ENCODE results near the gene DOLPP1. TPM values are rescaled to one million over a fixed set of nuclear protein-coding genes. Genes with fewer than 3 reads are reported as not detected.

The DOLPP1 gene
- total and polyA plus RNA-seq, 2 of the 13 experiments (the other 11 are each of a cell fraction or from before 2014, with no cell fraction given): 21.0 to 34.1 TPM

DNA sequence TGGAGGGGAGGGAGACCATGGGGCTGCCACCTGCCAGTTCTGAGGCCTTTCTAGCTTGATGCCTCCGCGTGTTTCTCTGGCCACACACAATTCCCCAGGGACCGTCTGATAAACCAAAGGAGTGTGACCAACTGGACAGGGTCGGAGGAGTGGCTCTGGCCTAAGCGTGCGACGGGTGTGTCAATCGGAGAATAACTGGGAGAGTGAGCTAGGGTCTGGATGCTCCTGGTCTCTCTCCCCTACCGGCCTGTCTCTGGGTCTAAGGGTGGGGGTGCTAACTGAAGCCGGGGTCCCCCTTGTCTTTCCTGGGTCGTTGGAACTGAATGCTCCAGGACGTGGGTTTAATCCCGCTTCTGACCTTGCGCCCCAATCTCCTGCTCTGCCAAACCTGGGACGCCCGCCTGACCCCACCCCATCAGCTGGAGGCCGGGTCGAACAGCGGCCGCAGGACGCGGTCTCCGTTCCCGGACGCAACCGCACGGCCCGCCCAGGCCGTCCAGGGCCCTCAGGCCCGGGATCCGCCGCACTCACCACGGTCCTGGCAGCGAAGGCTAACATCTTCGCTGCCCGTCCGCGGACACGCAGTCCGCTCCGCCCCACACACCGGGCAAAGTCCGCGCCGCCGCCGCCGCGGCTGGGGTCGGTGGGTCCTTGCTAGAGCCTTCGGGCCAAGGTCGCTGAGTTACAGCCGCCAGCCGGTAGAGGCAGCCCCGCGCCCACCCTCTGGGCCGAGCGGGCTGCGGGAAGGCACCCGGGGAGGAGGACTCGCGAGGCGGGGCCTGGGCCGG, 29.2 kb downstream of the DOLPP1 start (continued):
- TF ChIP-seq, protein P1, sequence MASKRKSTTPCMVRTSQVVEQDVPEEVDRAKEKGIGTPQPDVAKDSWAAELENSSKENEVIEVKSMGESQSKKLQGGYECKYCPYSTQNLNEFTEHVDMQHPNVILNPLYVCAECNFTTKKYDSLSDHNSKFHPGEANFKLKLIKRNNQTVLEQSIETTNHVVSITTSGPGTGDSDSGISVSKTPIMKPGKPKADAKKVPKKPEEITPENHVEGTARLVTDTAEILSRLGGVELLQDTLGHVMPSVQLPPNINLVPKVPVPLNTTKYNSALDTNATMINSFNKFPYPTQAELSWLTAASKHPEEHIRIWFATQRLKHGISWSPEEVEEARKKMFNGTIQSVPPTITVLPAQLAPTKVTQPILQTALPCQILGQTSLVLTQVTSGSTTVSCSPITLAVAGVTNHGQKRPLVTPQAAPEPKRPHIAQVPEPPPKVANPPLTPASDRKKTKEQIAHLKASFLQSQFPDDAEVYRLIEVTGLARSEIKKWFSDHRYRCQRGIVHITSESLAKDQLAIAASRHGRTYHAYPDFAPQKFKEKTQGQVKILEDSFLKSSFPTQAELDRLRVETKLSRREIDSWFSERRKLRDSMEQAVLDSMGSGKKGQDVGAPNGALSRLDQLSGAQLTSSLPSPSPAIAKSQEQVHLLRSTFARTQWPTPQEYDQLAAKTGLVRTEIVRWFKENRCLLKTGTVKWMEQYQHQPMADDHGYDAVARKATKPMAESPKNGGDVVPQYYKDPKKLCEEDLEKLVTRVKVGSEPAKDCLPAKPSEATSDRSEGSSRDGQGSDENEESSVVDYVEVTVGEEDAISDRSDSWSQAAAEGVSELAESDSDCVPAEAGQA (IDR thresholded peaks at IDR 0.05; ENCODE audit: low read depth): no peak
- TF ChIP-seq, protein P1 (CRISPR knock-in tag; IDR thresholded peaks at IDR 0.05; ENCODE audit: borderline replicate concordance): no peak
- TF ChIP-seq ZNF367 (CRISPR knock-in tag; IDR thresholded peaks at IDR 0.05; ENCODE audit: borderline replicate concordance) (no peak; the same call in 1 of the 2 replicates), BRCA1 (CRISPR knock-in tag; IDR thresholded peaks at IDR 0.05) (no peak), KLF12 (CRISPR knock-in tag; IDR thresholded peaks at IDR 0.05; ENCODE audit: borderline replicate concordance) (peak; percentile 45; the same call in 1 of the 2 replicates), ZNF501 (CRISPR knock-in tag; IDR thresholded peaks at IDR 0.05) (no peak), ELF1 (CRISPR knock-in tag; IDR thresholded peaks at IDR 0.05) (no peak), ELF3 (CRISPR knock-in tag; IDR thresholded peaks at IDR 0.05) (0 out of 2 replicates have a peak, but pooled peaks have one; percentile 4), SUZ12 (IDR thresholded peaks at IDR 0.05; ENCODE audit: low read depth, low read length) (no peak), SPEN (CRISPR knock-in tag; IDR thresholded peaks at IDR 0.05; ENCODE audit: low read depth) (no peak), ZNF329 (CRISPR knock-in tag; IDR thresholded peaks at IDR 0.05; ENCODE audit: low read depth) (peak; percentile 22; the same call in 1 of the 2 replicates), HNF4G (IDR thresholded peaks at IDR 0.05; ENCODE audit: borderline replicate concordance, low read depth, low read length) (peak; percentile 81), HNF4G (CRISPR knock-in tag; IDR thresholded peaks at IDR 0.05; ENCODE audit: borderline replicate concordance, low read depth) (peak; percentile 55; the same call in 1 of the 2 replicates), ZNF543 (CRISPR knock-in tag; IDR thresholded peaks at IDR 0.05) (no peak; the same call in 1 of the 2 replicates), IRF2 (CRISPR knock-in tag; IDR thresholded peaks at IDR 0.05) (no peak), RARA (CRISPR knock-in tag; IDR thresholded peaks at IDR 0.05) (peak; percentile 8; the same call in 1 of the 2 replicates), ZNF781 (CRISPR knock-in tag; IDR thresholded peaks at IDR 0.05; ENCODE audit: borderline replicate concordance, not compliant biosample characterization) (no peak)
- TF ChIP-seq, protein P2, sequence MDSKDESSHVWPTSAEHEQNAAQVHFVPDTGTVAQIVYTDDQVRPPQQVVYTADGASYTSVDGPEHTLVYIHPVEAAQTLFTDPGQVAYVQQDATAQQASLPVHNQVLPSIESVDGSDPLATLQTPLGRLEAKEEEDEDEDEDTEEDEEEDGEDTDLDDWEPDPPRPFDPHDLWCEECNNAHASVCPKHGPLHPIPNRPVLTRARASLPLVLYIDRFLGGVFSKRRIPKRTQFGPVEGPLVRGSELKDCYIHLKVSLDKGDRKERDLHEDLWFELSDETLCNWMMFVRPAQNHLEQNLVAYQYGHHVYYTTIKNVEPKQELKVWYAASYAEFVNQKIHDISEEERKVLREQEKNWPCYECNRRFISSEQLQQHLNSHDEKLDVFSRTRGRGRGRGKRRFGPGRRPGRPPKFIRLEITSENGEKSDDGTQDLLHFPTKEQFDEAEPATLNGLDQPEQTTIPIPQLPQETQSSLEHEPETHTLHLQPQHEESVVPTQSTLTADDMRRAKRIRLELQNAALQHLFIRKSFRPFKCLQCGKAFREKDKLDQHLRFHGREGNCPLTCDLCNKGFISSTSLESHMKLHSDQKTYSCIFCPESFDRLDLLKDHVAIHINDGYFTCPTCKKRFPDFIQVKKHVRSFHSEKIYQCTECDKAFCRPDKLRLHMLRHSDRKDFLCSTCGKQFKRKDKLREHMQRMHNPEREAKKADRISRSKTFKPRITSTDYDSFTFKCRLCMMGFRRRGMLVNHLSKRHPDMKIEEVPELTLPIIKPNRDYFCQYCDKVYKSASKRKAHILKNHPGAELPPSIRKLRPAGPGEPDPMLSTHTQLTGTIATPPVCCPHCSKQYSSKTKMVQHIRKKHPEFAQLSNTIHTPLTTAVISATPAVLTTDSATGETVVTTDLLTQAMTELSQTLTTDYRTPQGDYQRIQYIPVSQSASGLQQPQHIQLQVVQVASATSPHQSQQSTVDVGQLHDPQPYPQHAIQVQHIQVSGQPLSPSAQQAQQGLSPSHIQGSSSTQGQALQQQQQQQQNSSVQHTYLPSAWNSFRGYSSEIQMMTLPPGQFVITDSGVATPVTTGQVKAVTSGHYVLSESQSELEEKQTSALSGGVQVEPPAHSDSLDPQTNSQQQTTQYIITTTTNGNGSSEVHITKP (CRISPR knock-in tag; IDR thresholded peaks at IDR 0.05; ENCODE audit: low read depth): no peak
- TF ChIP-seq, protein P3, sequence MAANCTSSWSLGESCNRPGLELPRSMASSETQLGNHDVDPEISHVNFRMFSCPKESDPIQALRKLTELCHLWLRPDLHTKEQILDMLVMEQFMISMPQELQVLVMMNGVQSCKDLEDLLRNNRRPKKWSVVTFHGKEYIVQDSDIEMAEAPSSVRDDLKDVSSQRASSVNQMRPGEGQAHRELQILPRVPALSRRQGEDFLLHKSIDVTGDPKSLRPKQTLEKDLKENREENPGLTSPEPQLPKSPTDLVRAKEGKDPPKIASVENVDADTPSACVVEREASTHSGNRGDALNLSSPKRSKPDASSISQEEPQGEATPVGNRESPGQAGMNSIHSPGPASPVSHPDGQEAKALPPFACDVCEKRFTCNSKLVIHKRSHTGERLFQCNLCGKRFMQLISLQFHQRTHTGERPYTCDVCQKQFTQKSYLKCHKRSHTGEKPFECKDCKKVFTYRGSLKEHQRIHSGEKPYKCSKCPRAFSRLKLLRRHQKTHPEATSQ (CRISPR knock-in tag; IDR thresholded peaks at IDR 0.05; ENCODE audit: borderline replicate concordance): peak; percentile 100

All from HepG2 (cell line).